GM12878 (cell line): ENCODE data around the gene ACSF3. TPM values are rescaled to one million over a fixed set of nuclear protein-coding genes. Genes with fewer than 3 reads are reported as not detected.

Experiments used
- ATAC-seq: fragments of 200-7000 bp; cut with Tn5 transposase; 3 replicates; pipeline ENCODE4 v1.9.1; 2020; ENCODE audit warnings: mild to moderate bottlenecking, moderate library complexity
- BruUV-seq: library from RNA; stranded (reverse); fragments of 400-500 nt; replicated peaks from 2 replicates; lab custom pipeline; 2021; lab: Mats Ljungman, UMichigan
- CTCF ChIA-PET: fragments of 300-600 bp; sonication (Branson Sonifier 250); formaldehyde crosslinking; extraction: SDS; loops from one replicate; lab custom pipeline; 2021; ENCODE audit warnings: inconsistent platforms; lab: Yijun Ruan, JAX
- POLR2A ChIA-PET: fragments of 350-600 bp; formaldehyde crosslinking; extraction: SDS; loops from one replicate; lab custom pipeline; 2021; ENCODE audit warnings: inconsistent platforms; lab: Charles Lee
- RAD21 ChIA-PET: fragments of 300-600 bp; sonication (Branson Sonifier 250); formaldehyde crosslinking; loops from one replicate; lab custom pipeline; 2023; ENCODE audit warnings: antibody characterized with exemption; ENCODE audit not compliant: unreplicated experiment; lab: Charles Lee
- SMC1A ChIA-PET: fragments of 300-600 bp; sonication (Branson Sonifier 250); formaldehyde crosslinking; loops from one replicate; lab custom pipeline; 2023; ENCODE audit not compliant: unreplicated experiment, uncharacterized antibody; lab: Charles Lee
- DNase-seq: peaks from one replicate; pipeline ENCODE4 v3.0.0-alpha.2; 2011; ENCODE audit warnings: low read depth, low spot score
- FAIRE-seq: peaks from 3 replicates; lab custom pipeline; 2011; peaks lifted over from hg19 to GRCh38; lab: Jason Lieb, UNC
- H2AFZ ChIP-seq: 2 replicates; pipeline ENCODE4 v1.6.0; 2011; ENCODE audit warnings: low read depth, low read length, control low read depth; ENCODE audit not compliant: control insufficient read depth
- H3K27ac ChIP-seq: 2 replicates; pipeline ENCODE4 v1.5.1; 2011; ENCODE audit warnings: control low read depth; ENCODE audit not compliant: control insufficient read depth, insufficient read depth
- H3K27me3 ChIP-seq, 2 experiments: replicated peaks in 1 of 2; 2 replicates each; pipeline versions ENCODE4 v1.6.0 to v1.6.1; 2011; ENCODE audit warnings: low read length in 1 of 2; ENCODE audit not compliant: control insufficient read depth in 2 of 2, insufficient read depth in 2 of 2
- H3K36me3 ChIP-seq, 2 experiments: 2 replicates each; pipeline ENCODE4 v1.5.1; 2011; ENCODE audit warnings: low read length in 1 of 2; ENCODE audit not compliant: control insufficient read depth in 2 of 2, insufficient read depth in 2 of 2
- H3K4me1 ChIP-seq: 2 replicates; pipeline ENCODE4 v1.6.1; 2011; ENCODE audit warnings: mild to moderate bottlenecking, low read length, moderate library complexity, mixed read lengths; ENCODE audit not compliant: control insufficient read depth, insufficient read depth
- H3K4me2 ChIP-seq: 2 replicates; pipeline ENCODE4 v1.6.0; 2011; ENCODE audit warnings: control low read depth; ENCODE audit not compliant: control insufficient read depth, insufficient read depth
- H3K4me3 ChIP-seq: fragments of 200-600 bp; sonication (generic); 2 replicates; pipeline ENCODE4 v1.5.1; 2016
- H3K79me2 ChIP-seq: 2 replicates; pipeline ENCODE4 v1.6.0; 2011; ENCODE audit warnings: low read length; ENCODE audit not compliant: control insufficient read depth, insufficient read depth
- H3K9ac ChIP-seq: 2 replicates; pipeline ENCODE4 v1.8.0; 2011; ENCODE audit warnings: low read length, control low read depth, mixed read lengths; ENCODE audit not compliant: control insufficient read depth, insufficient read depth
- H3K9me3 ChIP-seq: replicated peaks from 3 replicates; pipeline ENCODE4 v1.5.1; 2011; ENCODE audit warnings: mild to moderate bottlenecking, low read length; ENCODE audit not compliant: control insufficient read depth, insufficient read depth
- H4K20me1 ChIP-seq: 2 replicates; pipeline ENCODE4 v1.6.0; 2011; ENCODE audit not compliant: control insufficient read depth, insufficient read depth
- MYB ChIP-seq: fragments of 150-350 bp; IDR thresholded peaks from 2 replicates; pipeline ENCODE4 v1.6.1; 2014; ENCODE audit warnings: mild to moderate bottlenecking, low read depth, low read length, borderline replicate concordance
- POLR2A ChIP-seq: IDR thresholded peaks from 2 replicates; pipeline ENCODE4 v1.6.1; 2011; ENCODE audit warnings: low read depth, mild to moderate bottlenecking, low read length
- WGBS: methylation state at CpG from one replicate; pipeline ENCODE4 v1.1.6; 2016; ENCODE audit warnings: low lambda C conversion rate; ENCODE audit not compliant: insufficient replicate concordance, insufficient coverage; ENCODE audit errors: missing lambda C conversion rate; 5-methylcytosine and 5-hydroxymethylcytosine counted together
- in situ Hi-C: fragments of 300-500 bp; cut with MboI; formaldehyde crosslinking; loops from 9 replicates; pipeline ENCODE4 v1.14.3; 2018; ENCODE audit warnings: mixed read lengths
- intact Hi-C: fragments of 100-400 bp; cut with micrococcal nuclease; formaldehyde crosslinking; loops from one replicate; pipeline ENCODE4 v1.14.2; 2022; ENCODE audit not compliant: unreplicated experiment
- polyA plus RNA-seq, 11 experiments: library from polyadenylated mRNA; depleted of rRNA in 4 of 11; unstranded in 6 of 11; stranded (reverse) in 5 of 11; fragments of >200 nt; fragmentation: Nextera tagmentation in 4 of 11; fragmentation: Illumina TruSeq in 1 of 11; extraction: Ambion mirVana in 4 of 11; extraction: Trizol in 1 of 11; gene quantifications; 1 replicate in 1 of 11; 2 replicates in 10 of 11; pipeline versions ENCODE4 v1.2.1 to v1.2.3, GENCODE V29; 2011 to 2016; ENCODE audit warnings: inconsistent platforms in 2 of 11, missing spikeins in 2 of 11, low read depth in 1 of 11
- total RNA-seq, 4 experiments: library from RNA; depleted of rRNA in 3 of 4; stranded (reverse); fragments of >200 nt in 3 of 4; fragmentation: Illumina TruSeq in 1 of 4; extraction: Trizol in 1 of 4; gene quantifications; 2 replicates each; pipeline versions ENCODE4 v1.2.1 to v1.2.3, GENCODE V29; 2013 to 2021
- TF ChIP-seq, protein P1 (sequence below): IDR thresholded peaks from 2 replicates; pipeline ENCODE4 v1.6.1; 2011; ENCODE audit warnings: borderline replicate concordance, low read depth, mild to moderate bottlenecking, moderate library complexity, mixed read lengths, low read length; ENCODE audit not compliant: insufficient read depth; ENCODE audit errors: extremely low read length
- TF ChIP-seq, protein P2 (sequence below): fragments of 450-650 bp; IDR thresholded peaks from 2 replicates; pipeline ENCODE4 v1.6.1; 2017; ENCODE audit warnings: mild to moderate bottlenecking, low read depth, inconsistent platforms; ENCODE audit not compliant: poor library complexity, severe bottlenecking
- TF ChIP-seq, protein P3 (sequence below): fragments of 450-650 bp; IDR thresholded peaks from 2 replicates; pipeline ENCODE4 v1.6.1; 2017; ENCODE audit warnings: mild to moderate bottlenecking, moderate library complexity
- TF ChIP-seq, protein P4 (sequence below): fragments of 450-650 bp; IDR thresholded peaks from 2 replicates; pipeline ENCODE4 v1.6.1; 2017; ENCODE audit warnings: mild to moderate bottlenecking

The ACSF3 gene
- total and polyA plus RNA-seq, 10 of the 15 experiments (the other 5 are each of a cell fraction or from before 2014, with no cell fraction given), result 1.0 to 44.4 (median 25.8) TPM

DNA sequence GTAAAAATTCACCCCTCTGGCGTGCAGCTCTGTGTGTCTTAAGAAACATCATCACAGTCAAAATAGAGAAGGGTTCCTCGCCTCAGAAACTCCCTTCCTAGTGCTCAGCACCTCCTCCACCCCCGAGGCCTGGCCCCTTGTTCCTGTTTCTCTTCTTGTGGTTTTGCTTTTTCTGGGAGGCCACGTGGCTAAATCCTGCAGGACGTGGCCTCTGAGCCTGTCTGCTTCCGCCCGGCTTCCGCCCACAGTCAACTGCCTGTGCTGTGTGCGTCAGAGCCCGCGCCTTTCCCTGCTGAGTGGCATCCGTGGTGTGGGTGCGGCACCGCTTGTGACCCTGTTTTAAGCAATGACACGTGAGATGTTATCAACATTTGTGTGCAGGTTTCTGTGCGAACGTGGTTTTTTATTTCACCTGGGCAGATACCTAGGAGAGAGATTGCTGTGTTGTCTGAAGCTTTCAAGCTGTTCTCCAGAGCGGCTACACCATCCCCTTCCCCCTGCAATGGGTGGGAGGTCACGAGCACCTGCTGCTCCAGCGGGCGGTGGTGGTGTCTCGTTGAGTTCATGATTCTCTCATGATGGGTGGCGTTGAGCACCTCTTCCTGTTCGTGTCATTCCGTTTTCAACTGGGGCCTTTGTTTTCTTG lies 21.7 kb downstream of the ACSF3 start (continued):
- TF ChIP-seq, protein P1, sequence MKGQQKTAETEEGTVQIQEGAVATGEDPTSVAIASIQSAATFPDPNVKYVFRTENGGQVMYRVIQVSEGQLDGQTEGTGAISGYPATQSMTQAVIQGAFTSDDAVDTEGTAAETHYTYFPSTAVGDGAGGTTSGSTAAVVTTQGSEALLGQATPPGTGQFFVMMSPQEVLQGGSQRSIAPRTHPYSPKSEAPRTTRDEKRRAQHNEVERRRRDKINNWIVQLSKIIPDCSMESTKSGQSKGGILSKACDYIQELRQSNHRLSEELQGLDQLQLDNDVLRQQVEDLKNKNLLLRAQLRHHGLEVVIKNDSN, result peak; percentile 70
- TF ChIP-seq, protein P2, sequence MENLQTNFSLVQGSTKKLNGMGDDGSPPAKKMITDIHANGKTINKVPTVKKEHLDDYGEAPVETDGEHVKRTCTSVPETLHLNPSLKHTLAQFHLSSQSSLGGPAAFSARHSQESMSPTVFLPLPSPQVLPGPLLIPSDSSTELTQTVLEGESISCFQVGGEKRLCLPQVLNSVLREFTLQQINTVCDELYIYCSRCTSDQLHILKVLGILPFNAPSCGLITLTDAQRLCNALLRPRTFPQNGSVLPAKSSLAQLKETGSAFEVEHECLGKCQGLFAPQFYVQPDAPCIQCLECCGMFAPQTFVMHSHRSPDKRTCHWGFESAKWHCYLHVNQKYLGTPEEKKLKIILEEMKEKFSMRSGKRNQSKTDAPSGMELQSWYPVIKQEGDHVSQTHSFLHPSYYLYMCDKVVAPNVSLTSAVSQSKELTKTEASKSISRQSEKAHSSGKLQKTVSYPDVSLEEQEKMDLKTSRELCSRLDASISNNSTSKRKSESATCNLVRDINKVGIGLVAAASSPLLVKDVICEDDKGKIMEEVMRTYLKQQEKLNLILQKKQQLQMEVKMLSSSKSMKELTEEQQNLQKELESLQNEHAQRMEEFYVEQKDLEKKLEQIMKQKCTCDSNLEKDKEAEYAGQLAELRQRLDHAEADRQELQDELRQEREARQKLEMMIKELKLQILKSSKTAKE, result peak; percentile 28

DNA sequence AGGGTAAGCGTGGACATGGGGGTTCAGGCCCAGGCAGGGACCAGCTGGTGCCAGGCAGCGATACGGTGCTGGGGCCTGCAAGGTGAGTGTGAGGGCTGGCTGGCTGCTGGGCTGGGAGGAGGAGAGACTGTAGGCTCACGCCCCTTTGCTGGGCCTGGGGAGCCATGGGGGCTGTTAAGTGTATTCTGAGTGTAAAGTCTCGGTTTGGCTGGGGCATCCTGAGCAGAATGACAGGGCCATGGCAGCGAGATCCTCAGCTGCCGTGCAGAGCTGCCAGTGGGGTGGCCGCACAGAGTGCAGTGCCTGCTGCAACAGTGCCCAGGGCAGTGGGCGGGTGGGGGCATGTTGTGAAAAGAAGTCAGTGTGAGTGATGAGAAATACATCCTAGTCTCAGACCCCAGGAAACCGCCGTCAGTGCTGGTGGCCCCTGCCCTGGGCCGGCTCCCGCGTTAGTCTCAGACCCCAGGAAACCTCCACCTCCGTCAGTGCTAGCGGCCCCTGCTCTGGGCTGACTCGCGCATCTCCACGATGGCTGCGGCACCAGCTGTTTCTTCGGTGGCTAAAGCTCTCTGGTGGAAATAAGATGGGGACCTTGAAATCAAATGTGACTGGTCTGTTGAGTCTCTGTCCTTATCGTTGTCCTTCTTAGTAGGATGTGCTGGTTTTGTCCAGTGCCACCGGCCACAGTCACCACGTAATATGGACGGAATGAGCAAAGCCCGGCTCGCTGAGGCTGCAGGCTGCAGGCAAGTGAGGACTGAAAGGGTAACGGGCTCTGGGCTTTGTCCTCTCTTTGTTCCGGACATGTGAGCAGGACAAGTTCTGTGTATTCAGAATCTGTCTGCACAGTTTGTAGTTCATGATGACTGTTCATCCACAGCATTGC lies 22.9 kb downstream of the ACSF3 start:
- Histone ChIP-seq H3K79me2 (no peaks in the 10 kb centered on the region; the same call in 1 of the 2 replicates), H3K4me2 (no peak overlapping the region), H3K4me1 (peaks cover 32% of the 10 kb centered on the region), H4K20me1 (no peaks in the 10 kb centered on the region), H3K9ac (no peak overlapping the region), H3K27me3 (no peaks in the 10 kb centered on the region), H3K9me3 (no peaks in the 10 kb centered on the region), H2AFZ (no peak overlapping the region), H3K27ac (no peak overlapping the region), H3K36me3 (peaks cover 12 to 23% of the 10 kb centered on the region in 2 experiments; a peak in 3 of 4 replicates), H3K4me3 (no peak overlapping the region)
- ChIA-PET CTCF (no interaction called here), POLR2A (interaction anchor here (0.5 to 1.6 kb wide), 4 partner anchors 22 to 197 kb away, joined by 3 to 4 read pairs (median 3); no protein-coding TSS in a partner anchor), RAD21 (interaction anchor here (0.9 kb wide), 1 partner anchor 134 kb away, joined by 3 read pairs; no protein-coding TSS in a partner anchor), SMC1A (interaction anchor here (1.7 to 1.8 kb wide), 2 partner anchors 17 to 20 kb away, joined by 7 to 9 read pairs; no protein-coding TSS in a partner anchor)
- intact Hi-C loops (no loop called here), in situ Hi-C loops (no loop called here)
- FAIRE-seq (no peak), ATAC-seq (no peak), DNase-seq (no peak)
- WGBS, result 95% methylated on average over 29 of the region's 29 CpGs
- no TSS peak for BruUV-seq
- TF ChIP-seq, protein P3, sequence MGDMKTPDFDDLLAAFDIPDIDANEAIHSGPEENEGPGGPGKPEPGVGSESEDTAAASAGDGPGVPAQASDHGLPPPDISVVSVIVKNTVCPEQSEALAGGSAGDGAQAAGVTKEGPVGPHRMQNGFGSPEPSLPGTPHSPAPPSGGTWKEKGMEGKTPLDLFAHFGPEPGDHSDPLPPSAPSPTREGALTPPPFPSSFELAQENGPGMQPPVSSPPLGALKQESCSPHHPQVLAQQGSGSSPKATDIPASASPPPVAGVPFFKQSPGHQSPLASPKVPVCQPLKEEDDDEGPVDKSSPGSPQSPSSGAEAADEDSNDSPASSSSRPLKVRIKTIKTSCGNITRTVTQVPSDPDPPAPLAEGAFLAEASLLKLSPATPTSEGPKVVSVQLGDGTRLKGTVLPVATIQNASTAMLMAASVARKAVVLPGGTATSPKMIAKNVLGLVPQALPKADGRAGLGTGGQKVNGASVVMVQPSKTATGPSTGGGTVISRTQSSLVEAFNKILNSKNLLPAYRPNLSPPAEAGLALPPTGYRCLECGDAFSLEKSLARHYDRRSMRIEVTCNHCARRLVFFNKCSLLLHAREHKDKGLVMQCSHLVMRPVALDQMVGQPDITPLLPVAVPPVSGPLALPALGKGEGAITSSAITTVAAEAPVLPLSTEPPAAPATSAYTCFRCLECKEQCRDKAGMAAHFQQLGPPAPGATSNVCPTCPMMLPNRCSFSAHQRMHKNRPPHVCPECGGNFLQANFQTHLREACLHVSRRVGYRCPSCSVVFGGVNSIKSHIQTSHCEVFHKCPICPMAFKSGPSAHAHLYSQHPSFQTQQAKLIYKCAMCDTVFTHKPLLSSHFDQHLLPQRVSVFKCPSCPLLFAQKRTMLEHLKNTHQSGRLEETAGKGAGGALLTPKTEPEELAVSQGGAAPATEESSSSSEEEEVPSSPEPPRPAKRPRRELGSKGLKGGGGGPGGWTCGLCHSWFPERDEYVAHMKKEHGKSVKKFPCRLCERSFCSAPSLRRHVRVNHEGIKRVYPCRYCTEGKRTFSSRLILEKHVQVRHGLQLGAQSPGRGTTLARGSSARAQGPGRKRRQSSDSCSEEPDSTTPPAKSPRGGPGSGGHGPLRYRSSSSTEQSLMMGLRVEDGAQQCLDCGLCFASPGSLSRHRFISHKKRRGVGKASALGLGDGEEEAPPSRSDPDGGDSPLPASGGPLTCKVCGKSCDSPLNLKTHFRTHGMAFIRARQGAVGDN, result no peak
- TF ChIP-seq MYB (no peak), POLR2A (no peak)
- TF ChIP-seq, protein P4, sequence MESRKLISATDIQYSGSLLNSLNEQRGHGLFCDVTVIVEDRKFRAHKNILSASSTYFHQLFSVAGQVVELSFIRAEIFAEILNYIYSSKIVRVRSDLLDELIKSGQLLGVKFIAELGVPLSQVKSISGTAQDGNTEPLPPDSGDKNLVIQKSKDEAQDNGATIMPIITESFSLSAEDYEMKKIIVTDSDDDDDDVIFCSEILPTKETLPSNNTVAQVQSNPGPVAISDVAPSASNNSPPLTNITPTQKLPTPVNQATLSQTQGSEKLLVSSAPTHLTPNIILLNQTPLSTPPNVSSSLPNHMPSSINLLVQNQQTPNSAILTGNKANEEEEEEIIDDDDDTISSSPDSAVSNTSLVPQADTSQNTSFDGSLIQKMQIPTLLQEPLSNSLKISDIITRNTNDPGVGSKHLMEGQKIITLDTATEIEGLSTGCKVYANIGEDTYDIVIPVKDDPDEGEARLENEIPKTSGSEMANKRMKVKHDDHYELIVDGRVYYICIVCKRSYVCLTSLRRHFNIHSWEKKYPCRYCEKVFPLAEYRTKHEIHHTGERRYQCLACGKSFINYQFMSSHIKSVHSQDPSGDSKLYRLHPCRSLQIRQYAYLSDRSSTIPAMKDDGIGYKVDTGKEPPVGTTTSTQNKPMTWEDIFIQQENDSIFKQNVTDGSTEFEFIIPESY, result no peak
